ENCODE results near the gene MRAS. TPM values are rescaled to one million over a fixed set of nuclear protein-coding genes. Genes with fewer than 3 reads are reported as not detected.

MRAS gene
- total RNA-seq, 1 donor from 2014 or later, result 17.2 TPM

DNA sequence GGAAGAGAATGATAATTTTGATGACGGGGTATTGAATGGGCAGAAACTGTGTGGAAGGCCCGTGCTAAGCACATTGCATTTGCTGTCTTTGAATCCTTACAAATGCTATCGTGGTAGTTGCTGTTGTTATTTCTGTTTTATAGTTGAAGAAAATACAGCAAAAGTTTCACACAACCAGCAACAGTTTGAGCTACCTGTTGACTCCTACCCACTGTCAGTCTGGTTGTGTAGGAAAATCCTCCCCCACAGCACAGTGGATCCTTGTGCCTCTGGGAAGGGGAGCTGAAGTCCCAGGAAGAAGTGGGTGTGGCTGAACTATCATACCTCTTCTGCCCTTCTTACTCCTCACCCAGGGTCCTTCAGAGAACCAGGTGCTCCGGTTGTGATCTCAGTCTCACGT, 29.4 kb downstream of the MRAS start:
- H3K4me3 ChIP-seq (ENCODE audit: low read depth, low read length), result no peak overlapping the region
- DNase-seq (ENCODE audit: low read depth), result no peak
- TF ChIP-seq, protein P1, sequence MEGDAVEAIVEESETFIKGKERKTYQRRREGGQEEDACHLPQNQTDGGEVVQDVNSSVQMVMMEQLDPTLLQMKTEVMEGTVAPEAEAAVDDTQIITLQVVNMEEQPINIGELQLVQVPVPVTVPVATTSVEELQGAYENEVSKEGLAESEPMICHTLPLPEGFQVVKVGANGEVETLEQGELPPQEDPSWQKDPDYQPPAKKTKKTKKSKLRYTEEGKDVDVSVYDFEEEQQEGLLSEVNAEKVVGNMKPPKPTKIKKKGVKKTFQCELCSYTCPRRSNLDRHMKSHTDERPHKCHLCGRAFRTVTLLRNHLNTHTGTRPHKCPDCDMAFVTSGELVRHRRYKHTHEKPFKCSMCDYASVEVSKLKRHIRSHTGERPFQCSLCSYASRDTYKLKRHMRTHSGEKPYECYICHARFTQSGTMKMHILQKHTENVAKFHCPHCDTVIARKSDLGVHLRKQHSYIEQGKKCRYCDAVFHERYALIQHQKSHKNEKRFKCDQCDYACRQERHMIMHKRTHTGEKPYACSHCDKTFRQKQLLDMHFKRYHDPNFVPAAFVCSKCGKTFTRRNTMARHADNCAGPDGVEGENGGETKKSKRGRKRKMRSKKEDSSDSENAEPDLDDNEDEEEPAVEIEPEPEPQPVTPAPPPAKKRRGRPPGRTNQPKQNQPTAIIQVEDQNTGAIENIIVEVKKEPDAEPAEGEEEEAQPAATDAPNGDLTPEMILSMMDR (conservative IDR thresholded peaks at IDR 0.05; ENCODE audit: low read depth, low read length), result no peak

DNA sequence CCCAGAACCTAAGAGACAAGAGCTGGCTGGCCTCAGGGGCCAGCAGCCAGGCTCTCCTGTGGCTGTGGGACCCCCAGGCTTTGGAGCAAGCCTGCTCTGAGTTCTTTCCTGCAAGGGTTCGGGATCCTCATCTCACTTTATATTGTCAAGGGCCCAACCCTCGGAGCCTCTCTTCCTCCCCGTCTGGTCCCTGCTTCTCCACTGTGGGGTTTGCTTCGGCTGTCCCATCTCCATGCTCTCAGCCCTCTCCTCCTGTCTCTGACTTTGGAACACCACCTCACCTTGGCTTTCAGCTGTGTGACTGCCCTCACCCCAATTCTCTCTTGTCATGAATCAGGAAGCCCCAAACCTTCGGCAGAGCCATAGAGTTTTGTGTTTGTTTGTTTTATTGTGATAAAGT, 30.0 kb downstream of the MRAS start:
- no peak for DNase-seq (ENCODE audit: low read depth)
- TF ChIP-seq, protein P1 (conservative IDR thresholded peaks at IDR 0.05; ENCODE audit: low read depth, low read length), result no peak
- H3K4me3 ChIP-seq (ENCODE audit: low read depth, low read length), result no peak overlapping the region

DNA sequence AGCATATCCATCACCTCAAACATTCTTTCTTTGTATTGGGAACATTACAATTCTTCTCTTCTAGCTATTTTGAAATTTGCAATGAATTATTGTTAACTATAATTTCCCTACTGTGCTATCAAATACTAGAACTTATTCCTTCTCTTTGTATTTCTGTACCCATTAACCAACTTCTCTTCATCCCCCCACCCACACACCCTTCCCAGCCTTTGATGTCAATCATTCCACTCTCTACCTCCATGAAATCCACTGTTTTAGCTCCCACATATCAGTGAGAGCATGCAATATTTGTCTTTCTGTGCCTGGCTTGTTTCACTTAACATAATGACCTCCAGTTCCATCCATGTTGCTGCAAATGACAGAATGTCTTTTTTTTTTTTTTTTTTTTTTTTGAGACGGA, 30.6 kb downstream of the MRAS start:
- TF ChIP-seq, protein P1 (conservative IDR thresholded peaks at IDR 0.05; ENCODE audit: low read depth, low read length), result no peak
- DNase-seq (ENCODE audit: low read depth), result no peak
- H3K4me3 ChIP-seq (ENCODE audit: low read depth, low read length), result no peak overlapping the region

DNA sequence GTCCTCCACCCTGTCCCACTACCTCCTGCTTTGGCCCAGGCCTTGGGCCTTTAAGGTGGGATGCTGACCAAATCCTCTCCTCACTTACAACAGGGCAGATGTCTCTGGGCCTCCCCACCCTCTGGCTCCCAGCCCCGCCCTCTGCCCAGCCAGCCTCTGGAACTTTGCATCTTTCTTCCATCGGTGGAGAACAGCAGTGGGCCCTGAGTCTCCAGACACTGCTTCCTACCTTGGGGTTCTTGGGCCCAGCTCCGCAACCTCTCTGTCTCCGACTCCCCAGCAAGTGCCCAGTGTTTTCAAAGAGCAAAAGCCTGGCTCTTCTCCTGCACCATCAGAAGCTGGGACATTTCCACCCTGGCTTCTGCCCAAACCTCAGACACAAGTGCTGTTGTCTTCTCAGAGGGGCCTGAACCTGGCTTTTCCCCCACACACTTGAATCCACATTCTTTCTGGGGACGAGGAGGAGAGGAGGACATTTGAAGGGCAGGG, 33.1 kb downstream of the MRAS start:
- TF ChIP-seq, protein P1 (conservative IDR thresholded peaks at IDR 0.05; ENCODE audit: low read depth, low read length), result no peak
- no peak overlapping the region for H3K4me3 ChIP-seq (ENCODE audit: low read depth, low read length)
- DNase-seq (ENCODE audit: low read depth), result no peak

DNA sequence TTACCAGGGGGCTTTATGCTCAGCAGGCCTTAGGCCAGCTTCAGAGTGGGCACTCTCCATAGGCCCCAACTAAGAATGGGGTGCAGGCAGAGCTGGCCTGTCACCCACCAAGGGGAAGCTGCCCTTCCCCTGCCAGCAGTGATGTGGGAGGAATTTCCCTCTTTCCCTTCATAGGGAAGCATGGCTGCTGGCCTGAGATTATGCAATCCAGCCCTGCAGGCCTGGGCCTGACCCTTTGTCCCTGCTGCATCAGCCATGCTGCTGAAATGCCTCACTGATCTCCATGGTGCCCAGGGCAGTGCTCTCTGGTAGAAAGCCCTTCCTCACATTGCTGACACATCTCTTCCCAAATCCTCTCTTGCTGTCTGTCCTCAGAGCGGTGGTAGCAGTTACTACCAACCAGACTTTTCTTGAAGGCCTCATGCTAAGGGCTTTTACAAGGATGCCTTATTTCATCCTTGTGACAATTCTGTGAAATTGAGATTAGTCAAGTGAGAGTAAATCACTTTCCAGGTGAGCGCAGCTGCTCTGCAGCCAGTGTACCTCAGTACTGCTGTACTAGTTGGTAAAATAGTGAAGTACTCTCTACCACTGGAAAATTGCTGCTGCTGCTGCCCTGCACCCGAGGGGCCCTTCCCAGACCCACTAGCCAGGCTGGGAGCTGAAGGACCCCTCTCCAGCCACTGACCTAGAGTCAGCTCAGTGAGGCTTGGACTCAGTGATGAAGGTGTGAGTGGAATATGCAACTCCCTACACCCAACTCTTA, 33.8 kb downstream of the MRAS start:
- TF ChIP-seq, protein P1 (conservative IDR thresholded peaks at IDR 0.05; ENCODE audit: low read depth, low read length), result no peak
- peak; percentile 63 for DNase-seq (ENCODE audit: low read depth)
- H3K4me3 ChIP-seq (ENCODE audit: low read depth, low read length), result no peak overlapping the region

DNA sequence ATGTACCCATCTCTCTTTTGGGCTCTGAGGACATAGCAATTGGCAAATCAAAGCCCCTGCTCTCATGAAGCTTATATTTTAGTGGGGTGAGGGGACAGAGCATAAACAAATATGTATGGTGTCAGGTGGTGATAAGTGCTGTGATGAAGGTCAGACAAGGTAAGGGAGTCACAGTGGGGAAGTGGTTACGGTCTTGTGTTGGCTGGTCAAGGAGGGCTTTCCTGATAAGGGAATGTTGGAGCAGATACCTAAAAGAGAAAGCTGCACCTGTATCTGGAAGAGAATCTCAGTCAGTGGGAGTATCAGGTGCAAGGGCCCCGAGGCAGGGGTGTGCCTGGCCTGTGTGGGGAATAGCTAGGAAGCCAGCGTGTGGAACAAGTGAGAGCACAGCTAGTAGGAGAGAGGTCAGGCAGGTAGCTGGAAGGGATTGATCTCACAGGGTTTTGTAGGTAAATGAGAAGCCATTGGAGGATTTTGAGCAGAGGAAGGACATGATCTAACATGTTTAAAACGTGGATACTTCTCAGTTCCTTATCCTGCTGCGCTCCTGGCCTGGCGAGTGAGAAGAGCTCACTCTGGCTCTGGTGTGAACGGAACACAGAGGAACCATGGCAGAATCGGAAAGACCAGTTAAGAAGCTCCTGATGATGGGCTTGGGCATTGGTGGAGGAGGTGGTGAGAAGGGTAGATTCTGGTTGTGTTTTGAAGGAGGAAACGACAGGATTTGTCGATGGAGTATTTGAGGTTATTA, 35.5 kb downstream of the MRAS start:
- no peak for DNase-seq (ENCODE audit: low read depth)
- TF ChIP-seq, protein P1 (conservative IDR thresholded peaks at IDR 0.05; ENCODE audit: low read depth, low read length), result no peak
- no peak overlapping the region for H3K4me3 ChIP-seq (ENCODE audit: low read depth, low read length)

Data from epithelial cell of proximal tubule (primary cell).